ENCODE measurements around the gene SKIC8. TPM values are rescaled to one million over a fixed set of nuclear protein-coding genes. Genes with fewer than 3 reads are reported as not detected.

SKIC8 gene
- total RNA-seq, 1 experiment from 2014 or later = 44.5 TPM

- H3K9me3 ChIP-seq (ENCODE audit: insufficient read depth, low read depth) = no peaks in the 10 kb centered on the region
Measured at GRCh38 chr15:78256044-78256437, 43.4 kb downstream of the SKIC8 start.

GRCh38 chr15:78255421-78256043, 43.9 kb downstream of the SKIC8 start:
- no peak overlapping the region for H3K4me3 ChIP-seq
- H3K79me2 ChIP-seq (ENCODE audit: low read depth) = no peaks in the 10 kb centered on the region
- H3K27ac ChIP-seq = no peak overlapping the region
- H3K27me3 ChIP-seq (ENCODE audit: insufficient read depth, low read depth) = no peaks in the 10 kb centered on the region
- H2AFZ ChIP-seq = no peak overlapping the region
- CTCF ChIA-PET = interaction anchor here (0.7 kb wide), 1 partner anchor 60 kb away, joined by 3 read pairs; no protein-coding TSS in a partner anchor
- no peaks in the 10 kb centered on the region for H3K9me2 ChIP-seq (ENCODE audit: insufficient read depth)
- no peak for TF ChIP-seq EZH2 (IDR thresholded peaks at IDR 0.05; ENCODE audit: low read depth)
- TF ChIP-seq CTCF (conservative IDR thresholded peaks at IDR 0.05) = no peak
- no peaks in the 10 kb centered on the region; the same call in 1 of the 2 replicates for H4K20me1 ChIP-seq (ENCODE audit: insufficient read depth)
- intact Hi-C loops (cut with micrococcal nuclease; ENCODE audit: unreplicated experiment) = no loop called here
- H3K4me1 ChIP-seq (replicated peaks; ENCODE audit: insufficient read depth) = peaks cover 18% of the 10 kb centered on the region
- no peak overlapping the region for H3K4me2 ChIP-seq
- no peaks in the 10 kb centered on the region for H3K9me3 ChIP-seq (ENCODE audit: insufficient read depth, low read depth)
- no peaks in the 10 kb centered on the region for H3K36me3 ChIP-seq (ENCODE audit: low read depth)
- no peak for DNase-seq
- H3F3A ChIP-seq (ENCODE audit: insufficient read depth, low read depth) = peaks cover 11% of the 10 kb centered on the region
- POLR2A ChIA-PET (ENCODE audit: unreplicated experiment) = no interaction called here
- no TSS peak for BruUV-seq (replicated peaks)

More at GRCh38 chr15:78256044-78256437, 43.4 kb downstream of the SKIC8 start:
- no TSS peak for BruUV-seq (replicated peaks)
- H3K27me3 ChIP-seq (ENCODE audit: insufficient read depth, low read depth) = no peaks in the 10 kb centered on the region
- H3K36me3 ChIP-seq (ENCODE audit: low read depth) = no peaks in the 10 kb centered on the region
- H4K20me1 ChIP-seq (ENCODE audit: insufficient read depth) = no peaks in the 10 kb centered on the region; the same call in 1 of the 2 replicates
- DNase-seq = no peak
- no peaks in the 10 kb centered on the region for H3K79me2 ChIP-seq (ENCODE audit: low read depth)
- ChIA-PET POLR2A (ENCODE audit: unreplicated experiment) (no interaction called here), CTCF (no interaction called here)
- no peak overlapping the region for H2AFZ ChIP-seq
- no peaks in the 10 kb centered on the region for H3K9me2 ChIP-seq (ENCODE audit: insufficient read depth)
- TF ChIP-seq EZH2 (IDR thresholded peaks at IDR 0.05; ENCODE audit: low read depth) (no peak), CTCF (conservative IDR thresholded peaks at IDR 0.05) (no peak)
- no peak overlapping the region for H3K4me2 ChIP-seq
- no peak overlapping the region for H3K27ac ChIP-seq
- H3K4me1 ChIP-seq (replicated peaks; ENCODE audit: insufficient read depth) = peaks cover 18% of the 10 kb centered on the region
- no peak overlapping the region for H3K4me3 ChIP-seq
- peaks cover 11% of the 10 kb centered on the region for H3F3A ChIP-seq (ENCODE audit: insufficient read depth, low read depth)
- intact Hi-C loops (cut with micrococcal nuclease; ENCODE audit: unreplicated experiment) = no loop called here

- H3K36me3 ChIP-seq (ENCODE audit: low read depth) = no peaks in the 10 kb centered on the region
- CTCF ChIA-PET = interaction anchor here (0.5 kb wide), 1 partner anchor 11 kb away, joined by 3 read pairs; no protein-coding TSS in a partner anchor
- no peak overlapping the region for H2AFZ ChIP-seq
- DNase-seq = no peak
- H3K9me3 ChIP-seq (ENCODE audit: insufficient read depth, low read depth) = no peaks in the 10 kb centered on the region
- H3K27ac ChIP-seq = no peak overlapping the region
- intact Hi-C loops (cut with micrococcal nuclease; ENCODE audit: unreplicated experiment) = no loop called here
- BruUV-seq (replicated peaks) = no TSS peak
- H4K20me1 ChIP-seq (ENCODE audit: insufficient read depth) = no peaks in the 10 kb centered on the region; the same call in 1 of the 2 replicates
- no peak overlapping the region for H3K4me2 ChIP-seq
- no peaks in the 10 kb centered on the region for H3K27me3 ChIP-seq (ENCODE audit: insufficient read depth, low read depth)
- TF ChIP-seq EZH2 (IDR thresholded peaks at IDR 0.05; ENCODE audit: low read depth) (no peak), CTCF (conservative IDR thresholded peaks at IDR 0.05) (no peak)
- no peaks in the 10 kb centered on the region for H3K4me1 ChIP-seq (replicated peaks; ENCODE audit: insufficient read depth)
- no peaks in the 10 kb centered on the region for H3F3A ChIP-seq (ENCODE audit: insufficient read depth, low read depth)
- POLR2A ChIA-PET (ENCODE audit: unreplicated experiment) = no interaction called here
- H3K4me3 ChIP-seq = no peak overlapping the region
- no peaks in the 10 kb centered on the region for H3K9me2 ChIP-seq (ENCODE audit: insufficient read depth)
- no peaks in the 10 kb centered on the region for H3K79me2 ChIP-seq (ENCODE audit: low read depth)
Measured at GRCh38 chr15:78251136-78251535, 48.3 kb downstream of the SKIC8 start.
